B cell (primary cell): ENCODE data around the gene MUS81. TPM values are rescaled to one million over a fixed set of nuclear protein-coding genes. Genes with fewer than 3 reads are reported as not detected.
"Not testable (repeated sequence)": the region's sequence is repeated elsewhere in the genome, so short reads cannot be mapped to it uniquely, and the experiment has no call there.

Experiments used
- ATAC-seq: fragments of 200-7000 bp; cut with Tn5 transposase; one replicate; pipeline ENCODE4 v1.10.0; 2021; ENCODE audit warnings: low read depth, mild to moderate bottlenecking, moderate number of reproducible peaks, moderate library complexity
- CTCF ChIA-PET: fragments of 350-600 bp; sonication (Branson Sonifier 250); formaldehyde crosslinking; loops from one replicate; lab custom pipeline; 2021; ENCODE audit warnings: antibody characterized with exemption, inconsistent platforms; lab: Charles Lee
- POLR2A ChIA-PET: fragments of 350-600 bp; sonication (Branson Sonifier 250); formaldehyde crosslinking; loops from one replicate; lab custom pipeline; 2021; ENCODE audit warnings: antibody characterized with exemption; lab: Charles Lee
- DNase-seq: peaks from one replicate; pipeline ENCODE4 v3.0.0; 2013
- H2AFZ ChIP-seq: 2 replicates; pipeline ENCODE4 v1.6.1; 2012; ENCODE audit warnings: mild to moderate bottlenecking, low read depth, low read length; ENCODE audit not compliant: insufficient read depth, poor library complexity, severe bottlenecking
- H3K27ac ChIP-seq, 2 donors: 1 replicate in 1 of 2; 2 replicates in 1 of 2; pipeline ENCODE4 v1.5.1; 2012 to 2013; ENCODE audit warnings: low read length in 2 of 2, mild to moderate bottlenecking in 2 of 2, moderate library complexity in 1 of 2
- H3K27me3 ChIP-seq, 4 experiments: fragments of 200-600 bp in 1 of 4; sonication (generic) in 1 of 4; replicated peaks in 1 of 4; 1 replicate in 2 of 4; 2 replicates in 2 of 4; pipeline versions ENCODE4 v1.6.1 to v1.7.0; 2013 to 2016; ENCODE audit warnings: low read length in 3 of 4, mild to moderate bottlenecking in 2 of 4, mixed read lengths in 1 of 4, moderate library complexity in 1 of 4; ENCODE audit not compliant: insufficient read depth in 4 of 4, control insufficient read depth in 3 of 4; ENCODE audit errors: control extremely low read depth in 1 of 4
- H3K36me3 ChIP-seq, 2 experiments: replicated peaks in 1 of 2; 1 replicate in 1 of 2; 2 replicates in 1 of 2; pipeline versions ENCODE4 v1.6.1 to v1.7.1; 2013; ENCODE audit warnings: low read length in 1 of 2; ENCODE audit not compliant: insufficient read depth in 2 of 2, control insufficient read depth in 1 of 2; ENCODE audit errors: control extremely low read depth in 1 of 2, extremely low read depth in 1 of 2
- H3K4me1 ChIP-seq, 2 donors: fragments of 200-600 bp in 1 of 2; sonication (generic) in 1 of 2; 1 replicate in 1 of 2; 2 replicates in 1 of 2; pipeline versions ENCODE4 v1.5.1 to v1.6.1; 2013 to 2017; ENCODE audit warnings: low read length in 2 of 2; ENCODE audit not compliant: control insufficient read depth in 2 of 2, insufficient read depth in 2 of 2
- H3K4me2 ChIP-seq: replicated peaks from 2 replicates; pipeline ENCODE3; 2012; ENCODE audit warnings: mild to moderate bottlenecking, low read depth, low read length; ENCODE audit not compliant: poor library complexity, severe bottlenecking
- H3K4me3 ChIP-seq, 5 experiments: fragments of 200-600 bp in 1 of 5; sonication (generic) in 1 of 5; 1 replicate in 3 of 5; 2 replicates in 2 of 5; pipeline versions ENCODE4 v1.5.1 to v1.7.0; 2011 to 2016; ENCODE audit warnings: low read length in 4 of 5, mild to moderate bottlenecking in 4 of 5, low read depth in 2 of 5, control low read depth in 1 of 5, moderate library complexity in 1 of 5; ENCODE audit not compliant: insufficient read depth in 1 of 5; ENCODE audit errors: control extremely low read depth in 1 of 5, extremely low read depth in 1 of 5
- H3K79me2 ChIP-seq: fragments of 200-600 bp; sonication (generic); one replicate; pipeline ENCODE4 v1.6.0; 2016; ENCODE audit warnings: low read length; ENCODE audit not compliant: control insufficient read depth, insufficient read depth
- H3K9ac ChIP-seq: fragments of 200-600 bp; sonication (generic); 2 replicates; pipeline ENCODE4 v1.6.1; 2017; ENCODE audit warnings: mild to moderate bottlenecking, low read length, moderate library complexity
- H3K9me3 ChIP-seq, 3 donors: one replicate each; pipeline versions ENCODE4 v1.6.1 to v1.7.1; 2013; ENCODE audit warnings: low read length in 2 of 3; ENCODE audit not compliant: control insufficient read depth in 2 of 3, insufficient read depth in 1 of 3; ENCODE audit errors: control extremely low read depth in 1 of 3
- H4K20me1 ChIP-seq: 2 replicates; pipeline ENCODE4 v1.6.0; 2012; ENCODE audit warnings: mild to moderate bottlenecking, low read length; ENCODE audit not compliant: insufficient read depth, control insufficient read depth, poor library complexity, severe bottlenecking
- H3K27ac Mint-ChIP-seq: one replicate; pipeline ENCODE4 v1.8.0; 2021; ENCODE audit warnings: mixed read lengths
- H3K27me3 Mint-ChIP-seq: one replicate; pipeline ENCODE4 v1.8.0; 2021; ENCODE audit warnings: mixed read lengths
- H3K4me1 Mint-ChIP-seq: one replicate; pipeline ENCODE4 v1.8.0; 2021; ENCODE audit warnings: mixed read lengths
- H3K4me3 Mint-ChIP-seq: one replicate; pipeline ENCODE4 v1.8.0; 2021; ENCODE audit warnings: mixed read lengths
- H3K9me3 Mint-ChIP-seq: one replicate; pipeline ENCODE4 v1.8.0; 2022; ENCODE audit warnings: mixed read lengths; ENCODE audit not compliant: insufficient read depth
- CTCF ChIP-seq: fragments of 200-600 bp; IDR thresholded peaks from one replicate; pipeline ENCODE4 v1.8.0; 2022; ENCODE audit warnings: antibody characterized with exemption, mild to moderate bottlenecking
- EZH2 ChIP-seq: IDR thresholded peaks from 2 replicates; pipeline ENCODE4 v1.6.1; 2012; ENCODE audit warnings: borderline replicate concordance, low read depth, mild to moderate bottlenecking, moderate library complexity, low read length; ENCODE audit not compliant: insufficient read depth, poor library complexity, severe bottlenecking
- WGBS: methylation state at CpG from one replicate; pipeline ENCODE4 v1.1.5; 2013; ENCODE audit warnings: missing lambda C conversion rate; ENCODE audit not compliant: insufficient coverage; 5-methylcytosine and 5-hydroxymethylcytosine counted together
- intact Hi-C: fragments of 100-400 bp; cut with micrococcal nuclease; formaldehyde crosslinking; loops from one replicate; pipeline ENCODE4 v1.10.0; 2022
- polyA plus RNA-seq: library from polyadenylated mRNA; depleted of rRNA; stranded (reverse); fragments of >200 nt; gene quantifications from 2 replicates; pipeline ENCODE4 v1.2.3, GENCODE V29; 2012
- total RNA-seq, 2 donors: library from RNA; stranded (reverse); fragments of 120-200 nt in 1 of 2; gene quantifications; 1 replicate in 1 of 2; 2 replicates in 1 of 2; pipeline versions ENCODE4 v1.2.3 to v1.2.4, GENCODE V29; 2013 to 2022

The MUS81 gene
- total and polyA plus RNA-seq, 2 donors (not counting 1 experiment from before 2014, with no cell fraction given) = 74.5 to 134 TPM

- ChIA-PET CTCF (interaction anchor here (0.6 to 1.7 kb wide), 3 partner anchors 9 to 25 kb away, joined by 3 to 5 read pairs (median 3); no protein-coding TSS in a partner anchor), POLR2A (no interaction called here)
- WGBS = 100% methylated on average over 1 of the region's 8 CpGs
- TF ChIP-seq EZH2 (no peak), CTCF (no peak)
- no peak overlapping the region for H3K27ac ChIP-seq
- H3K27me3 Mint-ChIP-seq = no peaks in the 10 kb centered on the region
- no peak overlapping the region for H3K27ac Mint-ChIP-seq
- no peaks in the 10 kb centered on the region for H3K9me3 ChIP-seq
- H3K4me1 Mint-ChIP-seq = no peaks in the 10 kb centered on the region
- no peaks in the 10 kb centered on the region for H3K9me3 Mint-ChIP-seq
- H3K4me2 ChIP-seq = no peak overlapping the region
- intact Hi-C loops = no loop called here
- no peak overlapping the region for H3K9ac ChIP-seq
- no peaks in the 10 kb centered on the region for H3K36me3 ChIP-seq
- no peaks in the 10 kb centered on the region for H3K27me3 ChIP-seq
- H3K4me3 ChIP-seq = no peak overlapping the region
- H3K4me3 Mint-ChIP-seq = no peak overlapping the region
- no peak for ATAC-seq
- no peak for DNase-seq
- H3K79me2 ChIP-seq = no peaks in the 10 kb centered on the region
- no peaks in the 10 kb centered on the region for H3K4me1 ChIP-seq
- H4K20me1 ChIP-seq = no peaks in the 10 kb centered on the region
- H2AFZ ChIP-seq = no peak overlapping the region
Observed at GRCh38 chr11:65826984-65827735, 33.1 kb upstream of the MUS81 start.

GRCh38 chr11:65829459-65829858, 30.8 kb upstream of the MUS81 start:
- Histone ChIP-seq H3K9me3 (no peaks in the 10 kb centered on the region), H3K27me3 (peaks cover 0 to 4% (median 0%) of the 10 kb centered on the region in 4 experiments), H3K79me2 (peaks cover 7% of the 10 kb centered on the region), H3K9ac (no peak overlapping the region), H2AFZ (no peak overlapping the region), H3K4me1 (peaks cover 12 to 15% of the 10 kb centered on the region in 2 donors), H3K4me3 (no peak overlapping the region), H3K36me3 (no peaks in the 10 kb centered on the region), H3K4me2 (no peak overlapping the region), H3K27ac (no peak overlapping the region), H4K20me1 (no peaks in the 10 kb centered on the region)
- ChIA-PET CTCF (interaction anchor here (0.7 to 1.1 kb wide), 3 partner anchors 10 to 154 kb away, joined by 3 to 4 read pairs (median 3); no protein-coding TSS in a partner anchor), POLR2A (no interaction called here)
- ATAC-seq = no peak
- H3K27me3 Mint-ChIP-seq = no peaks in the 10 kb centered on the region
- WGBS = 91% methylated on average over 3 of the region's 4 CpGs
- no peak overlapping the region for H3K4me3 Mint-ChIP-seq
- no peak overlapping the region for H3K27ac Mint-ChIP-seq
- H3K4me1 Mint-ChIP-seq = peaks cover 8% of the 10 kb centered on the region
- intact Hi-C loops = no loop called here
- no peaks in the 10 kb centered on the region for H3K9me3 Mint-ChIP-seq
- TF ChIP-seq EZH2 (no peak), CTCF (no peak)
- DNase-seq = no peak

- H3K9me3 ChIP-seq, H3K4me2 ChIP-seq, H3K27me3 ChIP-seq, DNase-seq, ATAC-seq, H3K27me3 Mint-ChIP-seq, H3K4me1 Mint-ChIP-seq, H2AFZ ChIP-seq, H3K27ac ChIP-seq, H4K20me1 ChIP-seq, intact Hi-C loops, H3K4me3 ChIP-seq, H3K9me3 Mint-ChIP-seq, H3K36me3 ChIP-seq, H3K9ac ChIP-seq, H3K27ac Mint-ChIP-seq: not testable (repeated sequence)
- H3K4me3 Mint-ChIP-seq = peak overlapping the region; percentile 38
- H3K79me2 ChIP-seq = peaks cover 13% of the 10 kb centered on the region
- H3K4me1 ChIP-seq = peaks cover 13 to 21% of the 10 kb centered on the region in 2 donors
- POLR2A ChIA-PET = interaction anchor here (1.8 to 2.1 kb wide), 3 partner anchors 27 to 170 kb away, joined by 7 to 10 read pairs (median 8); partner anchors contain the start of genes BANF1, EIF1AD and MUS81
- CTCF ChIA-PET = interaction anchor here (0.8 to 1.8 kb wide), 4 partner anchors 10 to 120 kb away, joined by 3 to 10 read pairs (median 8); partner anchors contain the start of genes KAT5 and MUS81
Observed at GRCh38 chr11:65832231-65832630, 28.0 kb upstream of the MUS81 start.
